ENCODE data around the gene GRIN1. TPM values are rescaled to one million over a fixed set of nuclear protein-coding genes. Genes with fewer than 3 reads are reported as not detected.

Gene GRIN1
- total and polyA plus RNA-seq, 2 of the 13 experiments (the other 11 are each of a cell fraction or from before 2014, with no cell fraction given) = 0.13 TPM; not detected in 1

DNA sequence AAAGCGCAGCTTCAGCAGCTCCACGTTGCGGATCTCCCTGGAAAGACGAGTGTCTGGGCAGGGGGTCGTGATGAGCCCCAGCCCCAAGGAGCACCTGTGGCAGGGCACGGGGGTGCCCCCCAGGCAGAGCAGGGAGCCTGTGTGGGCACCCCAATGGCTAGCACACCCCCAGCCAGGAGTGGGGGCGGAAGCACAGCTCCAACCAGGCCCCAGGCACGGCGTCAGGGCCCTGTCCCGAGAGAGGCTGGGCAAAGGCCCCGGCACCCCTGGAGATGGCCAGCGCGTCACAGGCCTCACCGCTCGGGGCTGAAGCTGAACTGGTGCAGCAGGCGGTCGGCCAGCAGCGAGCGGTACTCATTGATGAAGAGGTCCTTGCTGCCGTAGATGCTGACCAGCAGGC, 41.5 kb downstream of the GRIN1 start:
- H3K4me1 ChIP-seq (ENCODE audit: insufficient read depth, low read length) = no peaks in the 10 kb centered on the region
- H3K4me2 ChIP-seq (ENCODE audit: low read depth, low read length) = no peak overlapping the region
- H4K20me1 ChIP-seq (ENCODE audit: insufficient read depth, low read length) = no peaks in the 10 kb centered on the region
- FAIRE-seq (no peak), DNase-seq (ENCODE audit: low spot score) (no peak), ATAC-seq (no peak)
- H3K27me3 ChIP-seq (ENCODE audit: control insufficient read depth in 1 of 2, insufficient read depth in 2 of 2, low read length in 2 of 2) = no peaks in the 10 kb centered on the region
- ChIA-PET POLR2A (no interaction called here), CTCF (ENCODE audit: low intra/inter-chr PET ratio, low total read pairs) (no interaction called here)
- in situ Hi-C loops (cut with HindIII; ENCODE audit: extremely low pct_ligation_motif_present, low pct_unique_long_range_greater_than_20kb) (no loop called here), intact Hi-C loops (cut with micrococcal nuclease; ENCODE audit: unreplicated experiment) (no loop called here)
- no peaks in the 10 kb centered on the region for H3K79me2 ChIP-seq (ENCODE audit: insufficient read depth, low read length)
- H3K9me3 ChIP-seq (ENCODE audit: low read length) = no peaks in the 10 kb centered on the region
- H3K36me3 ChIP-seq (replicated peaks in 1 of 2; ENCODE audit: control insufficient read depth in 1 of 2, insufficient read depth in 2 of 2, low read length in 2 of 2) = peaks cover 24 to 30% of the 10 kb centered on the region in 2 experiments; a peak in 4 of 5 replicates
- H3K27ac ChIP-seq (ENCODE audit: extremely low read length, insufficient read depth, low read length) = no peak overlapping the region
- no TSS peak for BruUV-seq (replicated peaks)
- WGBS (ENCODE audit: low lambda C conversion rate) = 100% methylated on average over 8 of the region's 20 CpGs
- no peak overlapping the region for H3K9ac ChIP-seq (ENCODE audit: insufficient read depth, low read depth, low read length)
- no peak overlapping the region for H2AFZ ChIP-seq (ENCODE audit: low read length)
- TF ChIP-seq POGZ (CRISPR knock-in tag; IDR thresholded peaks at IDR 0.05) (no peak), CENPX (CRISPR knock-in tag; IDR thresholded peaks at IDR 0.05) (no peak)
- no peak overlapping the region for H3K4me3 ChIP-seq (replicated peaks in 1 of 3; ENCODE audit: insufficient read depth in 1 of 3, low read depth in 2 of 3, low read length in 3 of 3)

DNA sequence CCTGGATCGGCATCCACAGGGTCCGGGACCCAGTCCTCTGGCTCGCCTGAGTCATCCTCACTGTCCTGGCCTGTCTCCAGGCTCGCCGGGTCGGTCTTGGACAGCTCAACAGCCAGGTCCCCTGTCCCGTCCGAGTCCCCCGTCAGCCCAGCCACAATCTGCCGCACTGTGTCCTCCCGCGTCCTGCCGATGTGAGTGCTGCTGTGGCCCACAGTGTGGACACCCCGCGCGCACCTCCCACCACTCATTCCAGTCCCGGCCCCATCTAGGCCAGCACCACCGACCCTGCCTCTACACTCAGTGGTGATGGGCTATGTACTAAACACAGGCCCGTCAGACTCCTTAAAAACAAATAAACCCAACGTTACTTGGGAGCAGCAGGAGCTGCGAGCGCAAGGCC, 42.7 kb downstream of the GRIN1 start:
- peaks cover 4% of the 10 kb centered on the region for H3K79me2 ChIP-seq (ENCODE audit: insufficient read depth, low read length)
- ATAC-seq (no peak), DNase-seq (ENCODE audit: low spot score) (no peak), FAIRE-seq (no peak)
- H3K27ac ChIP-seq (ENCODE audit: extremely low read length, insufficient read depth, low read length) = no peak overlapping the region
- no peaks in the 10 kb centered on the region for H3K27me3 ChIP-seq (ENCODE audit: control insufficient read depth in 1 of 2, insufficient read depth in 2 of 2, low read length in 2 of 2)
- in situ Hi-C loops (cut with HindIII; ENCODE audit: extremely low pct_ligation_motif_present, low pct_unique_long_range_greater_than_20kb) = no loop called here
- peaks cover 27 to 35% of the 10 kb centered on the region in 2 experiments; a peak in 4 of 5 replicates for H3K36me3 ChIP-seq (replicated peaks in 1 of 2; ENCODE audit: control insufficient read depth in 1 of 2, insufficient read depth in 2 of 2, low read length in 2 of 2)
- no peaks in the 10 kb centered on the region for H3K9me3 ChIP-seq (ENCODE audit: low read length)
- CTCF ChIA-PET (ENCODE audit: low intra/inter-chr PET ratio, low total read pairs) = no interaction called here
- intact Hi-C loops (cut with micrococcal nuclease; ENCODE audit: unreplicated experiment) = no loop called here
- no peak overlapping the region for H3K9ac ChIP-seq (ENCODE audit: insufficient read depth, low read depth, low read length)
- H3K4me2 ChIP-seq (ENCODE audit: low read depth, low read length) = no peak overlapping the region
- no peak overlapping the region for H3K4me3 ChIP-seq (replicated peaks in 1 of 3; ENCODE audit: insufficient read depth in 1 of 3, low read depth in 2 of 3, low read length in 3 of 3)
- H3K4me1 ChIP-seq (ENCODE audit: insufficient read depth, low read length) = peaks cover 4% of the 10 kb centered on the region
- POLR2A ChIA-PET = no interaction called here
- WGBS (ENCODE audit: low lambda C conversion rate) = 96% methylated on average over 20 of the region's 22 CpGs
- no TSS peak for BruUV-seq (replicated peaks)
- H4K20me1 ChIP-seq (ENCODE audit: insufficient read depth, low read length) = no peaks in the 10 kb centered on the region
- H2AFZ ChIP-seq (ENCODE audit: low read length) = no peak overlapping the region
- TF ChIP-seq ZMYM3 (CRISPR knock-in tag; IDR thresholded peaks at IDR 0.05) = no peak
- TF ChIP-seq, protein P1, sequence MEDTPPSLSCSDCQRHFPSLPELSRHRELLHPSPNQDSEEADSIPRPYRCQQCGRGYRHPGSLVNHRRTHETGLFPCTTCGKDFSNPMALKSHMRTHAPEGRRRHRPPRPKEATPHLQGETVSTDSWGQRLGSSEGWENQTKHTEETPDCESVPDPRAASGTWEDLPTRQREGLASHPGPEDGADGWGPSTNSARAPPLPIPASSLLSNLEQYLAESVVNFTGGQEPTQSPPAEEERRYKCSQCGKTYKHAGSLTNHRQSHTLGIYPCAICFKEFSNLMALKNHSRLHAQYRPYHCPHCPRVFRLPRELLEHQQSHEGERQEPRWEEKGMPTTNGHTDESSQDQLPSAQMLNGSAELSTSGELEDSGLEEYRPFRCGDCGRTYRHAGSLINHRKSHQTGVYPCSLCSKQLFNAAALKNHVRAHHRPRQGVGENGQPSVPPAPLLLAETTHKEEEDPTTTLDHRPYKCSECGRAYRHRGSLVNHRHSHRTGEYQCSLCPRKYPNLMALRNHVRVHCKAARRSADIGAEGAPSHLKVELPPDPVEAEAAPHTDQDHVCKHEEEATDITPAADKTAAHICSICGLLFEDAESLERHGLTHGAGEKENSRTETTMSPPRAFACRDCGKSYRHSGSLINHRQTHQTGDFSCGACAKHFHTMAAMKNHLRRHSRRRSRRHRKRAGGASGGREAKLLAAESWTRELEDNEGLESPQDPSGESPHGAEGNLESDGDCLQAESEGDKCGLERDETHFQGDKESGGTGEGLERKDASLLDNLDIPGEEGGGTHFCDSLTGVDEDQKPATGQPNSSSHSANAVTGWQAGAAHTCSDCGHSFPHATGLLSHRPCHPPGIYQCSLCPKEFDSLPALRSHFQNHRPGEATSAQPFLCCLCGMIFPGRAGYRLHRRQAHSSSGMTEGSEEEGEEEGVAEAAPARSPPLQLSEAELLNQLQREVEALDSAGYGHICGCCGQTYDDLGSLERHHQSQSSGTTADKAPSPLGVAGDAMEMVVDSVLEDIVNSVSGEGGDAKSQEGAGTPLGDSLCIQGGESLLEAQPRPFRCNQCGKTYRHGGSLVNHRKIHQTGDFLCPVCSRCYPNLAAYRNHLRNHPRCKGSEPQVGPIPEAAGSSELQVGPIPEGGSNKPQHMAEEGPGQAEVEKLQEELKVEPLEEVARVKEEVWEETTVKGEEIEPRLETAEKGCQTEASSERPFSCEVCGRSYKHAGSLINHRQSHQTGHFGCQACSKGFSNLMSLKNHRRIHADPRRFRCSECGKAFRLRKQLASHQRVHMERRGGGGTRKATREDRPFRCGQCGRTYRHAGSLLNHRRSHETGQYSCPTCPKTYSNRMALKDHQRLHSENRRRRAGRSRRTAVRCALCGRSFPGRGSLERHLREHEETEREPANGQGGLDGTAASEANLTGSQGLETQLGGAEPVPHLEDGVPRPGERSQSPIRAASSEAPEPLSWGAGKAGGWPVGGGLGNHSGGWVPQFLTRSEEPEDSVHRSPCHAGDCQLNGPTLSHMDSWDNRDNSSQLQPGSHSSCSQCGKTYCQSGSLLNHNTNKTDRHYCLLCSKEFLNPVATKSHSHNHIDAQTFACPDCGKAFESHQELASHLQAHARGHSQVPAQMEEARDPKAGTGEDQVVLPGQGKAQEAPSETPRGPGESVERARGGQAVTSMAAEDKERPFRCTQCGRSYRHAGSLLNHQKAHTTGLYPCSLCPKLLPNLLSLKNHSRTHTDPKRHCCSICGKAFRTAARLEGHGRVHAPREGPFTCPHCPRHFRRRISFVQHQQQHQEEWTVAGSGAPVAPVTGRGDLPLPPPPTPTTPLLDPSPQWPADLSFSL (CRISPR knock-in tag; IDR thresholded peaks at IDR 0.05) = no peak
- TF ChIP-seq, protein P2, sequence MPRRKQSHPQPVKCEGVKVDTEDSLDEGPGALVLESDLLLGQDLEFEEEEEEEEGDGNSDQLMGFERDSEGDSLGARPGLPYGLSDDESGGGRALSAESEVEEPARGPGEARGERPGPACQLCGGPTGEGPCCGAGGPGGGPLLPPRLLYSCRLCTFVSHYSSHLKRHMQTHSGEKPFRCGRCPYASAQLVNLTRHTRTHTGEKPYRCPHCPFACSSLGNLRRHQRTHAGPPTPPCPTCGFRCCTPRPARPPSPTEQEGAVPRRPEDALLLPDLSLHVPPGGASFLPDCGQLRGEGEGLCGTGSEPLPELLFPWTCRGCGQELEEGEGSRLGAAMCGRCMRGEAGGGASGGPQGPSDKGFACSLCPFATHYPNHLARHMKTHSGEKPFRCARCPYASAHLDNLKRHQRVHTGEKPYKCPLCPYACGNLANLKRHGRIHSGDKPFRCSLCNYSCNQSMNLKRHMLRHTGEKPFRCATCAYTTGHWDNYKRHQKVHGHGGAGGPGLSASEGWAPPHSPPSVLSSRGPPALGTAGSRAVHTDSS (CRISPR knock-in tag; conservative IDR thresholded peaks at IDR 0.05) = no peak

Measured in HepG2 (cell line).